Esophagus squamous epithelium (tissue), 4 donors: ENCODE results near the gene TERT.

Experiments used
- CTCF ChIP-seq, 6 experiments: fragments of 450-650 bp in 4 of 6; fragments of 200-600 bp in 2 of 6; sonication (generic) in 2 of 6; IDR thresholded peaks; one replicate each; pipeline ENCODE4 v1.5.1; 2016 to 2019; ENCODE audit warnings: antibody characterized with exemption in 6 of 6, mild to moderate bottlenecking in 4 of 6, moderate library complexity in 4 of 6
- POLR2A ChIP-seq, 4 donors: fragments of 450-650 bp; IDR thresholded peaks; one replicate each; pipeline ENCODE4 v1.6.1; 2017; ENCODE audit warnings: antibody characterized with exemption in 4 of 4, mild to moderate bottlenecking in 4 of 4, moderate library complexity in 3 of 4

- TF ChIP-seq CTCF (IDR thresholded peaks at IDR 0.05), result no peak
- no peak for TF ChIP-seq POLR2A (IDR thresholded peaks at IDR 0.05)
Measured at GRCh38 chr5:1330847-1331831, 36.3 kb upstream of the TERT start.
